Immature natural killer cell (primary cell): ENCODE measurements around the gene CCR5AS.
"Not testable (repeated sequence)": the region's sequence is repeated elsewhere in the genome, so short reads cannot be mapped to it uniquely, and the experiment has no call there.

Source experiments
- DNase-seq, 3 donors: peaks; one replicate each; pipeline ENCODE4 v3.0.0; 2022; ENCODE audit warnings: mixed read lengths in 1 of 3
- H3K27ac Mint-ChIP-seq, 6 donors: one replicate each; pipeline ENCODE4 v1.8.0; 2020; ENCODE audit warnings: mixed read lengths in 6 of 6, mild to moderate bottlenecking in 5 of 6, inconsistent platforms in 4 of 6, moderate library complexity in 3 of 6
- H3K27me3 Mint-ChIP-seq, 3 donors: one replicate each; pipeline ENCODE4 v1.8.0; 2020 to 2021; ENCODE audit warnings: low read depth in 3 of 3, mild to moderate bottlenecking in 3 of 3, mixed read lengths in 3 of 3, moderate library complexity in 3 of 3, inconsistent platforms in 1 of 3
- H3K36me3 Mint-ChIP-seq, 3 donors: one replicate each; pipeline ENCODE4 v1.8.0; 2020; ENCODE audit warnings: mixed read lengths in 3 of 3, inconsistent platforms in 2 of 3, mild to moderate bottlenecking in 2 of 3
- H3K4me1 Mint-ChIP-seq, 2 donors: one replicate each; pipeline ENCODE4 v1.8.0; 2020; ENCODE audit warnings: inconsistent platforms in 2 of 2, mild to moderate bottlenecking in 2 of 2, mixed read lengths in 2 of 2, moderate library complexity in 1 of 2
- H3K4me3 Mint-ChIP-seq, 5 donors: one replicate each; pipeline ENCODE4 v1.8.0; 2020; ENCODE audit warnings: mild to moderate bottlenecking in 5 of 5, mixed read lengths in 5 of 5, inconsistent platforms in 3 of 5, moderate library complexity in 3 of 5
- H3K9me3 Mint-ChIP-seq, 6 donors: one replicate each; pipeline ENCODE4 v1.8.0; 2020; ENCODE audit warnings: mild to moderate bottlenecking in 6 of 6, mixed read lengths in 6 of 6, inconsistent platforms in 4 of 6, moderate library complexity in 3 of 6

Gene CCR5AS

GRCh38 chr3:46344476-46344875, 62.4 kb downstream of the CCR5AS start:
- Mint-ChIP-seq H3K4me1 (peaks cover 20 to 27% of the 10 kb centered on the region in 2 donors), H3K27me3 (no peaks in the 10 kb centered on the region), H3K9me3 (peaks cover 2 to 8% (median 5%) of the 10 kb centered on the region in 6 donors), H3K27ac (no peak overlapping the region), H3K36me3 (peaks cover 0 to 8% (median 6%) of the 10 kb centered on the region in 3 donors), H3K4me3 (no peak overlapping the region)
- no peak for DNase-seq

GRCh38 chr3:46338840-46339239, 68.0 kb downstream of the CCR5AS start:
- peaks cover 5 to 6% of the 10 kb centered on the region in 2 donors for H3K4me1 Mint-ChIP-seq
- no peak for DNase-seq
- no peak overlapping the region for H3K4me3 Mint-ChIP-seq
- H3K27me3 Mint-ChIP-seq, result no peaks in the 10 kb centered on the region
- H3K9me3 Mint-ChIP-seq, result peaks cover 0 to 22% (median 16%) of the 10 kb centered on the region in 6 donors
- H3K27ac Mint-ChIP-seq, result no peak overlapping the region
- peaks cover 10 to 19% (median 14%) of the 10 kb centered on the region in 3 donors for H3K36me3 Mint-ChIP-seq

GRCh38 chr3:46337911-46338310, 69.0 kb downstream of the CCR5AS start:
- DNase-seq, result no peak
- Mint-ChIP-seq H3K27me3 (no peaks in the 10 kb centered on the region), H3K27ac (peak overlapping the region in 1 of 6 donors; percentile 24), H3K36me3 (peaks cover 10 to 19% (median 14%) of the 10 kb centered on the region in 3 donors), H3K4me1 (peaks cover 10 to 13% of the 10 kb centered on the region in 2 donors), H3K9me3 (peaks cover 0 to 22% (median 16%) of the 10 kb centered on the region in 6 donors), H3K4me3 (no peak overlapping the region)

GRCh38 chr3:46335541-46335940, 71.3 kb downstream of the CCR5AS start:
- no peak for DNase-seq
- Mint-ChIP-seq H3K27ac (no peak overlapping the region), H3K27me3 (peaks cover 2 to 3% (median 2%) of the 10 kb centered on the region in 3 donors), H3K9me3 (peaks cover 0 to 22% (median 16%) of the 10 kb centered on the region in 6 donors), H3K36me3 (peaks cover 10 to 21% (median 19%) of the 10 kb centered on the region in 3 donors), H3K4me3 (no peak overlapping the region), H3K4me1 (peaks cover 12 to 25% of the 10 kb centered on the region in 2 donors)

GRCh38 chr3:46334741-46335478, 72.0 kb downstream of the CCR5AS start:
- Mint-ChIP-seq H3K36me3 (peaks cover 10 to 21% (median 15%) of the 10 kb centered on the region in 3 donors), H3K27ac (no peak overlapping the region), H3K9me3 (peaks cover 0 to 19% (median 16%) of the 10 kb centered on the region in 6 donors), H3K4me1 (peaks cover 12 to 25% of the 10 kb centered on the region in 2 donors), H3K4me3 (no peak overlapping the region), H3K27me3 (peaks cover 2 to 3% (median 2%) of the 10 kb centered on the region in 3 donors)
- DNase-seq, result no peak

GRCh38 chr3:46330676-46331075, 76.2 kb downstream of the CCR5AS start:
- not testable (repeated sequence) for DNase-seq, H3K9me3 Mint-ChIP-seq, H3K4me3 Mint-ChIP-seq, H3K36me3 Mint-ChIP-seq, H3K27me3 Mint-ChIP-seq, H3K27ac Mint-ChIP-seq
- H3K4me1 Mint-ChIP-seq, result peaks cover 7 to 25% of the 10 kb centered on the region in 2 donors

- Mint-ChIP-seq H3K27ac (peak overlapping the region in 5 of 6 donors; percentile 38 to 73 (median 67)), H3K27me3 (no peaks in the 10 kb centered on the region), H3K9me3 (no peaks in the 10 kb centered on the region), H3K4me1 (peaks cover 0 to 2% of the 10 kb centered on the region in 2 donors), H3K4me3 (peak overlapping the region in 3 of 5 donors; percentile 44 to 70 (median 52)), H3K36me3 (no peaks in the 10 kb centered on the region)
- DNase-seq, result peak in 2 of 3 donors; percentile 14 to 32
These were observed 81.1 kb downstream of the CCR5AS start for GRCh38 chr3:46325645-46326300.

GRCh38 chr3:46324036-46324435, 82.8 kb downstream of the CCR5AS start:
- peaks cover 0 to 2% of the 10 kb centered on the region in 2 donors for H3K4me1 Mint-ChIP-seq
- H3K27ac Mint-ChIP-seq, result no peak overlapping the region
- DNase-seq, result no peak
- H3K36me3 Mint-ChIP-seq, result no peaks in the 10 kb centered on the region
- no peak overlapping the region for H3K4me3 Mint-ChIP-seq
- no peaks in the 10 kb centered on the region for H3K27me3 Mint-ChIP-seq
- H3K9me3 Mint-ChIP-seq, result no peaks in the 10 kb centered on the region

- no peak overlapping the region for H3K27ac Mint-ChIP-seq
These were observed 85.3 kb downstream of the CCR5AS start for GRCh38 chr3:46321461-46322104.

GRCh38 chr3:46318207-46318927, 88.5 kb downstream of the CCR5AS start:
- H3K4me3 Mint-ChIP-seq, result no peak overlapping the region
- peaks cover 0 to 13% of the 10 kb centered on the region in 2 donors for H3K4me1 Mint-ChIP-seq
- no peaks in the 10 kb centered on the region for H3K9me3 Mint-ChIP-seq
- H3K27ac Mint-ChIP-seq, result no peak overlapping the region
- no peaks in the 10 kb centered on the region for H3K27me3 Mint-ChIP-seq
- H3K36me3 Mint-ChIP-seq, result no peaks in the 10 kb centered on the region
- no peak for DNase-seq

More at GRCh38 chr3:46321461-46322104, 85.3 kb downstream of the CCR5AS start:
- H3K4me1 Mint-ChIP-seq, result peaks cover 0 to 2% of the 10 kb centered on the region in 2 donors
- H3K9me3 Mint-ChIP-seq, result no peaks in the 10 kb centered on the region
- DNase-seq, result no peak
- no peak overlapping the region for H3K4me3 Mint-ChIP-seq
- no peaks in the 10 kb centered on the region for H3K36me3 Mint-ChIP-seq
- H3K27me3 Mint-ChIP-seq, result no peaks in the 10 kb centered on the region

- no peaks in the 10 kb centered on the region for H3K9me3 Mint-ChIP-seq
- DNase-seq, result no peak
- peaks cover 0 to 13% of the 10 kb centered on the region in 2 donors for H3K4me1 Mint-ChIP-seq
- no peak overlapping the region for H3K4me3 Mint-ChIP-seq
- no peaks in the 10 kb centered on the region for H3K36me3 Mint-ChIP-seq
- peaks cover 0 to 2% (median 0%) of the 10 kb centered on the region in 3 donors for H3K27me3 Mint-ChIP-seq
- no peak overlapping the region for H3K27ac Mint-ChIP-seq
These were observed 90.7 kb downstream of the CCR5AS start for GRCh38 chr3:46316206-46316605.

- Mint-ChIP-seq H3K27me3 (peaks cover 0 to 2% (median 0%) of the 10 kb centered on the region in 3 donors), H3K27ac (no peak overlapping the region), H3K36me3 (no peaks in the 10 kb centered on the region), H3K4me1 (peaks cover 0 to 13% of the 10 kb centered on the region in 2 donors), H3K9me3 (no peaks in the 10 kb centered on the region), H3K4me3 (no peak overlapping the region)
- no peak for DNase-seq
These were observed 92.3 kb downstream of the CCR5AS start for GRCh38 chr3:46314517-46314916.
